ENCODE results near the gene SUCLG1. TPM values are rescaled to one million over a fixed set of nuclear protein-coding genes. Genes with fewer than 3 reads are reported as not detected.

SUCLG1 gene
- total and polyA plus RNA-seq, 2 of the 8 experiments (the other 6 are each of a cell fraction or from before 2014, with no cell fraction given): 19.9 to 40.0 TPM

- no peak for TF ChIP-seq HDAC2 (IDR thresholded peaks at IDR 0.05; ENCODE audit: borderline replicate concordance in 1 of 2, low read depth in 2 of 2, low read length in 2 of 2)
Observed at GRCh38 chr2:84393829-84394228, 65.3 kb downstream of the SUCLG1 start (continued).

All from H1 (cell line).